Lung (tissue), 12 donors: Measurements from ENCODE around the gene VPS50. TPM values are rescaled to one million over a fixed set of nuclear protein-coding genes. Genes with fewer than 3 reads are reported as not detected.

Experiments used
- ATAC-seq: fragments of 200-7000 bp; cut with Tn5 transposase; one replicate; pipeline ENCODE4 v1.9.1; 2020; ENCODE audit warnings: moderate number of reproducible peaks; ENCODE audit not compliant: insufficient read depth, low FRiP score
- DNase-seq, 3 donors: peaks; one replicate each; pipeline ENCODE4 v3.0.0-alpha.2; 2013 to 2017
- H3K27ac ChIP-seq, 2 donors: one replicate each; pipeline ENCODE4 v1.5.1; 2013; ENCODE audit warnings: mild to moderate bottlenecking in 2 of 2, moderate library complexity in 2 of 2, control low read depth in 1 of 2, inconsistent platforms in 1 of 2, low read depth in 1 of 2, low read length in 1 of 2
- H3K27me3 ChIP-seq, 3 donors: one replicate each; pipeline ENCODE4 v1.5.1; 2013; ENCODE audit warnings: low read length in 2 of 3; ENCODE audit not compliant: control insufficient read depth in 3 of 3, insufficient read depth in 3 of 3
- H3K36me3 ChIP-seq, 4 donors: one replicate each; pipeline ENCODE4 v1.5.1; 2013; ENCODE audit warnings: low read length in 4 of 4, mild to moderate bottlenecking in 1 of 4, moderate library complexity in 1 of 4; ENCODE audit not compliant: control insufficient read depth in 4 of 4, insufficient read depth in 4 of 4
- H3K4me1 ChIP-seq, 5 donors: one replicate each; pipeline ENCODE4 v1.5.1; 2013; ENCODE audit warnings: low read length in 5 of 5, mild to moderate bottlenecking in 2 of 5, moderate library complexity in 1 of 5; ENCODE audit not compliant: control insufficient read depth in 5 of 5, insufficient read depth in 5 of 5
- H3K4me3 ChIP-seq: one replicate; pipeline ENCODE4 v1.5.1; 2013; ENCODE audit warnings: mild to moderate bottlenecking, control low read depth, moderate library complexity
- H3K9ac ChIP-seq, 2 donors: one replicate each; pipeline ENCODE4 v1.5.1; 2013; ENCODE audit warnings: low read length in 2 of 2, control low read depth in 1 of 2; ENCODE audit not compliant: insufficient read depth in 1 of 2
- H3K9me3 ChIP-seq, 4 donors: one replicate each; pipeline ENCODE4 v1.5.1; 2013; ENCODE audit warnings: low read length in 3 of 4, mild to moderate bottlenecking in 1 of 4, moderate library complexity in 1 of 4; ENCODE audit not compliant: control insufficient read depth in 4 of 4, insufficient read depth in 3 of 4
- CTCF ChIP-seq: IDR thresholded peaks from 2 replicates; pipeline ENCODE4 v1.5.1; 2012; ENCODE audit warnings: mild to moderate bottlenecking; ENCODE audit errors: control extremely low read depth, extremely low read depth
- WGBS, 2 donors: extraction: QIAGEN DNeasy Blood & Tissue Kit; methylation state at CpG; one replicate each; pipeline ENCODE4 v1.1.7; 2013; 5-methylcytosine and 5-hydroxymethylcytosine counted together
- polyA plus RNA-seq, 2 donors: library from polyadenylated mRNA; stranded (reverse); fragments of 200-250 nt; gene quantifications; one replicate each; pipeline ENCODE4 v1.2.1, GENCODE V29; 2013
- total RNA-seq, 2 donors: library from RNA; depleted of rRNA in 1 of 2; stranded (reverse); fragments of >200 nt in 1 of 2; gene quantifications; one replicate each; pipeline ENCODE4 v1.2.1, GENCODE V29; 2014 to 2021
- donor health status: control.
- donor health status: control.
- donor health status: Bipolar disorder and iron deficiency.
- donor health status: healthy.
- donor health status: DM: yes; HTN: yes; CAD: no.

The VPS50 gene
- total and polyA plus RNA-seq, 4 donors: 6.6 to 52.5 (median 13.7) TPM

DNA sequence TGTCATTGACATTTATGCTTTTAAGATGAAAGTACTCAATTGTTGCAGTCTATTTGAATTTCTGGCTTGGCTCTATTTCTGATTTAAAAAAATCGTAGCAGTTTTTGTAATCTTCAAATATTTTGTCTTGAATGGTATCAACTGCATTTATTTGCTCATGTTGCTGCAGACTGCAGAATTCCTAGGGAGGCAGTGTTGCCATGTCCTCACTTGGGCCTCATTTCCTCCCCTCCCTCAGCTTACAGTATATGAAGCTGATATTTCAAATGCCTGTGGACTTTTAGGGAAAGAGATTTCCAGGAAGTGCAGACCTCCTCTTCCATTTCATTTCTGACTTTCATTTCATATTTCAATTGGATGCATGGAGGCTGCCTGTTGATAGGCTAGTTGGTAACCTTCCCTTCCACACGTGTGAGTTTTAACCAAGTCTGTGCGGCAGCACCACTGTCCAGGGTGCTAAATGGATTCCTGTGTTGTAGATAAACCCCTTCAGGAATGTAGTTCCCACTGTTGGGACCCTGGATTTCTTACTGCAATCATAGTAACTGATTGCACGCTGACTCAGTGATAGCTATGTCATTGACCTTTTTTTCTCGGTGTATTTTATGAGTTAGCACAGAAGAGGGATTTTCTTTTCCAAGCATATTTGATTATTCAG is 17.5 kb downstream of the VPS50 start:
- WGBS, 2 donors: 85 to 89% methylated on average over 5 of the region's 5 CpGs

GRCh38 chr7:93258661-93259060 is 26.5 kb downstream of the VPS50 start:
- H3K9ac ChIP-seq: no peak overlapping the region
- TF ChIP-seq CTCF: no peak
- no peaks in the 10 kb centered on the region for H3K27me3 ChIP-seq
- DNase-seq (no peak), ATAC-seq (no peak)
- H3K9me3 ChIP-seq: no peaks in the 10 kb centered on the region
- no peaks in the 10 kb centered on the region for H3K4me1 ChIP-seq
- H3K36me3 ChIP-seq: peaks cover 0 to 16% (median 5%) of the 10 kb centered on the region in 4 donors
- no peak overlapping the region for H3K4me3 ChIP-seq
- H3K27ac ChIP-seq: no peak overlapping the region

More for the DNA sequence above, 17.5 kb downstream of the VPS50 start:
- H3K4me3 ChIP-seq: no peak overlapping the region
- ATAC-seq (no peak), DNase-seq (no peak)
- H3K27me3 ChIP-seq: no peaks in the 10 kb centered on the region
- H3K9me3 ChIP-seq: no peaks in the 10 kb centered on the region
- TF ChIP-seq CTCF: no peak
- no peak overlapping the region for H3K27ac ChIP-seq
- no peak overlapping the region for H3K9ac ChIP-seq
- no peaks in the 10 kb centered on the region for H3K4me1 ChIP-seq
- no peaks in the 10 kb centered on the region for H3K36me3 ChIP-seq

DNA sequence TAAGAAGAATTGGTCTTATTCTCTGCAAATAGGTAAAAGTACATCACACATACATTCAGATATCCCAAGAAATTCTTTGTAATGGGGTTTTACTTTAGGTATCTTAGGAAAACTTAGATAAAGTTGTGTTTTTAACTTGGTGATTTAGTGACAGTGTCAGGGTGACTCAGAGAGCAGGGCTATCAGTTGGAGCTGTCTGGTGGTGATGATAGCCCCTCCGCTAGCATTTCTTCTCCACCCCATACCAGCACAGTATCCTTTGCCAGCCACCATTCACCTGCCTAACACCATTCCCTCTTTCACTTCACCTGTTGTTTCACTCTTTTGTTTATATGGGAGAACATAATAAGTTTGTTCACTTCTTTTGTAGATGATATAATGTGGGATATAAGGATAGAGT is 30.4 kb downstream of the VPS50 start:
- Histone ChIP-seq H3K4me1 (no peaks in the 10 kb centered on the region), H3K4me3 (no peak overlapping the region), H3K27me3 (no peaks in the 10 kb centered on the region), H3K9ac (no peak overlapping the region), H3K9me3 (no peaks in the 10 kb centered on the region), H3K27ac (no peak overlapping the region), H3K36me3 (peaks cover 0 to 16% (median 2%) of the 10 kb centered on the region in 4 donors)
- DNase-seq: no peak
- 93 to 100% methylated on average over 1 of the region's 1 CpG for WGBS, 2 donors
- no peak for TF ChIP-seq CTCF
- ATAC-seq: no peak

GRCh38 chr7:93265220-93265619 is 33.1 kb downstream of the VPS50 start:
- no peaks in the 10 kb centered on the region for H3K27me3 ChIP-seq
- TF ChIP-seq CTCF: no peak
- no peaks in the 10 kb centered on the region for H3K4me1 ChIP-seq
- 85 to 86% methylated on average over 4 of the region's 4 CpGs for WGBS, 2 donors
- no peak overlapping the region for H3K27ac ChIP-seq
- DNase-seq: peak in 2 of 3 donors; percentile 3 to 42
- H3K36me3 ChIP-seq: peaks cover 0 to 8% (median 4%) of the 10 kb centered on the region in 4 donors
- no peak overlapping the region for H3K9ac ChIP-seq
- H3K4me3 ChIP-seq: no peak overlapping the region
- ATAC-seq: no peak
- no peaks in the 10 kb centered on the region for H3K9me3 ChIP-seq
